Hematopoietic multipotent progenitor cell treated with erythropoietin and hydrocortisone succinate and interleukin-3 and kit ligand, for 15 days (in vitro differentiated cells): Measurements from ENCODE around the gene DOCK9.
"Not testable (repeated sequence)": the region's sequence is repeated elsewhere in the genome, so short reads cannot be mapped to it uniquely, and the experiment has no call there.

Source experiments
- DNase-seq: peaks from one replicate; pipeline ENCODE4 v3.0.0-alpha.2; 2015; ENCODE audit warnings: low spot score

Gene DOCK9

GRCh38 chr13:98917116-98917515 lies 60.7 kb downstream of the DOCK9 start:
- no peak for DNase-seq

- no peak for DNase-seq
These were observed 61.5 kb downstream of the DOCK9 start for GRCh38 chr13:98916403-98916802.

GRCh38 chr13:98915981-98916380 lies 61.9 kb downstream of the DOCK9 start:
- DNase-seq, result no peak

GRCh38 chr13:98915563-98915962 lies 62.3 kb downstream of the DOCK9 start:
- DNase-seq, result no peak

- no peak for DNase-seq
These were observed 64.1 kb downstream of the DOCK9 start for GRCh38 chr13:98913741-98914140.

GRCh38 chr13:98912846-98913245 lies 65.0 kb downstream of the DOCK9 start:
- no peak for DNase-seq

GRCh38 chr13:98910501-98910951 lies 67.3 kb downstream of the DOCK9 start:
- no peak for DNase-seq

GRCh38 chr13:98909016-98909415 lies 68.8 kb downstream of the DOCK9 start:
- no peak for DNase-seq

- no peak for DNase-seq
These were observed 70.9 kb downstream of the DOCK9 start for GRCh38 chr13:98906746-98907502.

GRCh38 chr13:98905199-98905598 lies 72.7 kb downstream of the DOCK9 start:
- DNase-seq, result no peak

- no peak for DNase-seq
These were observed 77.4 kb downstream of the DOCK9 start for GRCh38 chr13:98900442-98900841.

GRCh38 chr13:98897706-98898105 lies 80.2 kb downstream of the DOCK9 start:
- no peak for DNase-seq

- DNase-seq, result no peak
These were observed 81.1 kb downstream of the DOCK9 start for GRCh38 chr13:98896868-98897144.

GRCh38 chr13:98896083-98896867 lies 81.6 kb downstream of the DOCK9 start:
- DNase-seq, result no peak

GRCh38 chr13:98894814-98895213 lies 83.0 kb downstream of the DOCK9 start:
- not testable (repeated sequence) for DNase-seq

GRCh38 chr13:98893371-98893770 lies 84.5 kb downstream of the DOCK9 start:
- DNase-seq, result no peak

- no peak for DNase-seq
These were observed 85.0 kb downstream of the DOCK9 start for GRCh38 chr13:98892821-98893220.

- no peak for DNase-seq
These were observed 85.8 kb downstream of the DOCK9 start for GRCh38 chr13:98892077-98892476.

GRCh38 chr13:98890925-98891324 lies 86.9 kb downstream of the DOCK9 start:
- DNase-seq, result no peak

- no peak for DNase-seq
These were observed 87.7 kb downstream of the DOCK9 start for GRCh38 chr13:98890186-98890585.

- no peak for DNase-seq
These were observed 88.3 kb downstream of the DOCK9 start for GRCh38 chr13:98889419-98890085.

- no peak for DNase-seq
These were observed 89.0 kb downstream of the DOCK9 start for GRCh38 chr13:98888890-98889279.

- no peak for DNase-seq
These were observed 89.5 kb downstream of the DOCK9 start for GRCh38 chr13:98888222-98888889.
